ENCODE data around the gene EOLA1.

Gene EOLA1

GRCh38 chrX:149563359-149563758, 22.5 kb downstream of the EOLA1 start:
- in situ Hi-C loops (cut with HindIII; ENCODE audit: low sequenced_read_pairs), result no loop called here
- no peak overlapping the region for H3K4me3 ChIP-seq (ENCODE audit: low read depth, low read length)
- DNase-seq (ENCODE audit: low read depth), result no peak
- no peak for TF ChIP-seq CTCF (IDR thresholded peaks at IDR 0.05; ENCODE audit: low read depth, low read length, missing control alignments)

- TF ChIP-seq CTCF (IDR thresholded peaks at IDR 0.05; ENCODE audit: low read depth, low read length, missing control alignments), result no peak
- in situ Hi-C loops (cut with HindIII; ENCODE audit: low sequenced_read_pairs), result no loop called here
- DNase-seq (ENCODE audit: low read depth), result no peak
- H3K4me3 ChIP-seq (ENCODE audit: low read depth, low read length), result no peak overlapping the region
Measured at GRCh38 chrX:149567621-149568417, 27.0 kb downstream of the EOLA1 start.

- H3K4me3 ChIP-seq (ENCODE audit: low read depth, low read length), result no peak overlapping the region
- in situ Hi-C loops (cut with HindIII; ENCODE audit: low sequenced_read_pairs), result no loop called here
- no peak for DNase-seq (ENCODE audit: low read depth)
- no peak for TF ChIP-seq CTCF (IDR thresholded peaks at IDR 0.05; ENCODE audit: low read depth, low read length, missing control alignments)
Measured at GRCh38 chrX:149568701-149569296, 28.0 kb downstream of the EOLA1 start.

- no peak overlapping the region for H3K4me3 ChIP-seq (ENCODE audit: low read depth, low read length)
- DNase-seq (ENCODE audit: low read depth), result no peak
Measured at GRCh38 chrX:149569770-149570169, 29.0 kb downstream of the EOLA1 start.

GRCh38 chrX:149570668-149571067, 29.9 kb downstream of the EOLA1 start:
- no peak for DNase-seq (ENCODE audit: low read depth)
- in situ Hi-C loops (cut with HindIII; ENCODE audit: low sequenced_read_pairs), result no loop called here
- TF ChIP-seq CTCF (IDR thresholded peaks at IDR 0.05; ENCODE audit: low read depth, low read length, missing control alignments), result no peak
- H3K4me3 ChIP-seq (ENCODE audit: low read depth, low read length), result no peak overlapping the region

More at GRCh38 chrX:149569770-149570169, 29.0 kb downstream of the EOLA1 start:
- in situ Hi-C loops (cut with HindIII; ENCODE audit: low sequenced_read_pairs), result no loop called here
- no peak for TF ChIP-seq CTCF (IDR thresholded peaks at IDR 0.05; ENCODE audit: low read depth, low read length, missing control alignments)

- no peak for TF ChIP-seq CTCF (IDR thresholded peaks at IDR 0.05; ENCODE audit: low read depth, low read length, missing control alignments)
- in situ Hi-C loops (cut with HindIII; ENCODE audit: low sequenced_read_pairs), result no loop called here
- no peak for DNase-seq (ENCODE audit: low read depth)
- H3K4me3 ChIP-seq (ENCODE audit: low read depth, low read length), result no peak overlapping the region
Measured at GRCh38 chrX:149571770-149572169, 31.0 kb downstream of the EOLA1 start.
